PC-9 (cell line): ENCODE data around the gene CPXM1.

ENCODE experiments used
- EZH2 ChIP-seq: fragments of 200-600 bp; sonication (generic); IDR thresholded peaks from 2 replicates; pipeline ENCODE4 v1.8.0; 2017; ENCODE audit warnings: antibody characterized with exemption, low read depth
- TF ChIP-seq, protein P1 (sequence below): fragments of 200-600 bp; sonication (generic); conservative IDR thresholded peaks from 2 replicates; pipeline ENCODE4 v1.6.1; 2017; ENCODE audit warnings: mixed run types, antibody characterized with exemption, mild to moderate bottlenecking, moderate library complexity

DNA sequence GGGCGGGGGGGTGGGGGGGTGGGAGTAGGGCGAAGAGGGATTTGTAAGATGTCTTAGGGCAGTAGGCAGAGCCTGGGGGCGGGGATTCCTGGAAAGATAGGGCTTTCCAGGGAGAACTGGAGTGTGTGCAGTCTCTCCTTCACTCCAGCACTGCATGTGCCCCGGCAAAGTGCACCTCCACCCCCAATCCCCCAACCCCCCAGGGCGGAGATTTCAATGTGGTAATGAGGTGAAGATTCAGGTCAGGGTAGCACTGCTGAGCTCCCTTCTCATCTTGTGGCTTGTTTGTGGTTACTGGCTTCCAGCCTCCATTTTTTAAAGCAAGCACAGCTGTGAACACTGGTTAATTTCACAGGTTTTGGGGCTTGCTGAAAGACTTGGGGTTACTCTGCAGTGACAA, 21.6 kb upstream of the CPXM1 start:
- TF ChIP-seq, protein P1, sequence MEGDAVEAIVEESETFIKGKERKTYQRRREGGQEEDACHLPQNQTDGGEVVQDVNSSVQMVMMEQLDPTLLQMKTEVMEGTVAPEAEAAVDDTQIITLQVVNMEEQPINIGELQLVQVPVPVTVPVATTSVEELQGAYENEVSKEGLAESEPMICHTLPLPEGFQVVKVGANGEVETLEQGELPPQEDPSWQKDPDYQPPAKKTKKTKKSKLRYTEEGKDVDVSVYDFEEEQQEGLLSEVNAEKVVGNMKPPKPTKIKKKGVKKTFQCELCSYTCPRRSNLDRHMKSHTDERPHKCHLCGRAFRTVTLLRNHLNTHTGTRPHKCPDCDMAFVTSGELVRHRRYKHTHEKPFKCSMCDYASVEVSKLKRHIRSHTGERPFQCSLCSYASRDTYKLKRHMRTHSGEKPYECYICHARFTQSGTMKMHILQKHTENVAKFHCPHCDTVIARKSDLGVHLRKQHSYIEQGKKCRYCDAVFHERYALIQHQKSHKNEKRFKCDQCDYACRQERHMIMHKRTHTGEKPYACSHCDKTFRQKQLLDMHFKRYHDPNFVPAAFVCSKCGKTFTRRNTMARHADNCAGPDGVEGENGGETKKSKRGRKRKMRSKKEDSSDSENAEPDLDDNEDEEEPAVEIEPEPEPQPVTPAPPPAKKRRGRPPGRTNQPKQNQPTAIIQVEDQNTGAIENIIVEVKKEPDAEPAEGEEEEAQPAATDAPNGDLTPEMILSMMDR = no peak
- no peak for TF ChIP-seq EZH2
